HG02938 (cell line): Measurements from ENCODE around the gene GAS6.
"Not testable (repeated sequence)": the region's sequence is repeated elsewhere in the genome, so short reads cannot be mapped to it uniquely, and the experiment has no call there.

Source experiments
- ATAC-seq: cut with Tn5 transposase; IDR thresholded peaks from one replicate; pipeline ENCODE4 v1.9.1; 2021; ENCODE audit warnings: mild to moderate bottlenecking, moderate library complexity; ENCODE audit not compliant: unreplicated experiment

Gene GAS6

DNA sequence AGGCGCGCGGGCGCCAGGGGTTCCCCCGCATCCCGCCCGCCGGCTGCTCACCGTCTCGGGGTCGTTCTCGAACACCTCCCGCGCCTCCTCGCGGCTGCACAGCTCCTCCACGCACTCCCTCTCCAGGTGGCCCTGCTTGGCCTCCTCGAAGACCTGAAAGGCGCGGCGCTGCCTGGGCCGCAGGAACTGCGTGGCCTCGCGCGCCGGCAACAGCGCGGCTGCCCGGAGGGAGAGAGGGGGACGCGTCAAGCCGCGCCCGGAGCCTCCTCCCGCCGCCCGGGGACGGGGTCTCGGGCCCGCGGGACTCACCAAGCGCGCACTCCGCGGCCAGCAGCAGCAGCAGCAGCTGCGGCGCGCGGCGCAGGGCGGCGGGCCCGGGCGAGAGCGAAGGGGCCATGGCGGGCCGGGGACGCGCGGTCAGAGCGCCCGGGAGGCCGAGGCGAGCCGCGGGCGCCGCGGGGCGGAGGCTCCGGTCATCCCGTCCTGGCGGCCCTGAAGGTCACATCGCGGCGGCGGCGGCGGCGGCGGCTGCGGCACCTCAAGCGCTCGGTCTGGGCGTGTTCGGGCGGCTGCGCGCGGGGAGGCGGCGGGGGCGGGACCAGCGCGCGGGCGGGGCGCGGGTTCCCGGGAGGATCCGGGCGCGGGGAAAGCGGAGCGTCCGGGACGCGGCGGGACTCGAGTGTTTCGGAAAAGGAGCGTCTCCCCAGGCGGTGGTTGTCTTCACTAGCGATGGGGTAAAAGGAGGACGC, at the start of gene GAS6:
TSS of gene GAS6 (minus strand) at position 553 of the 749 bp plus-strand sequence. CDS start at position 397, 156 bp downstream.
- no peak for ATAC-seq

GRCh38 chr13:113913408-113913807, 49.5 kb upstream of the GAS6 start:
- ATAC-seq, result not testable (repeated sequence)

DNA sequence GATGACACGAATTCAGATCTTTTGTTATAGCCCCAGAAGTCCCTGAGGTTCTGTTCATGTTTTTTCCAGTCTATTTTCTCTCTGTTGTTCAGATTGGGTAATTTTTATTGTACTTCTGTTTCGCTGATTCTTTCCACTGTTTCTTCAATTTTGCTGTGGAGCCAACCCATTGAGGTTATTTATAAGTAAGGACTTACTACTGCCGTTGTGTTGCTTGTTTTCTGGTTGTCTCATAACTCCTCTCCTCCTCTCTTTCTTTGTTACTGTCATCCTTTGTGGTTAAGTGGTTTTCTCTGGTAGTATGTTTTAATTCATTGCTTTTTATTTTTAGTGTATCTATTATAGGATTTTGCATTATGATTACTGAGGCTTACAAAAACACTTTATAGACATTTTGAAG, 48.7 kb upstream of the GAS6 start:
- ATAC-seq, result no peak

- no peak for ATAC-seq
These were observed 44.0 kb upstream of the GAS6 start for GRCh38 chr13:113907635-113908617.

DNA sequence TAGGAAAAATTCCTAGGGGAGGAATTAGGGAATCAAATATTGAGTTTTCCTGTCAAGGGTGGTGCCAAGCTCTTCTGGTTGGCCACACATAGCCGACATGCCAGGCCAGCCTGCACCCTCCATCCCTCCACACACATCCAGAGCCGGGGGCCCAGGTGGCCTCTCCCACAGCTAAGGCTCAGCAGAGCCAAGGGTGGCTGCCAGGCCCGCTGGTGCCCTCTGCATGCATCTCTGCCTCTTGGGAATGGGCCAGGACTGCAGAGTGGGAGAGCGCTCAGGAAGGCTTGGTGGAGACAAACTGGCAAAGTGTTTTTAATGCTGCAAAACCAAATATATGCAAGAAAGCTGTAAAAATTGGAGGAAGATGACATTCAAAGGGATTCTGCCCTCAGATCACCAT, 42.7 kb upstream of the GAS6 start:
- no peak for ATAC-seq

GRCh38 chr13:113905942-113906341, 42.1 kb upstream of the GAS6 start:
- no peak for ATAC-seq

DNA sequence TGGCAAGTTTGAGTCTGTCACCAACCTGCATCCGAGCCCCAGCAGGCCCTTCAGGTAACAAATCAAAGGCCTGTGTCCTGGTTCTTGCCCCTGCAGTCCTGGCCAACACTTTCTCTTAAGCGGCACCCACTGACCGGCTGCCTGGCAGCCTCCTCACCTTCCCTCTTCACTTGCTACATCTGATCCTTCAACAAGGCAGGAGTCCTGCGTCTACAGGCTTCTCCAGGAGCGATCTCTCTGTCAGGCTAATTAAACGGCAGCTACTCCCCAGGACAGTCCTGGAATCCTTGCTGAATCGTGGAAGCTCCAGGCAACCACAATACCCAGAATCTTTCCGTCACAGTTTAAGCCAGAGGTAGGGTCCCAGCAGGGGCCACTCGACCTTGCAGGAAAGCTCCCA, 41.1 kb upstream of the GAS6 start:
- ATAC-seq, result no peak

DNA sequence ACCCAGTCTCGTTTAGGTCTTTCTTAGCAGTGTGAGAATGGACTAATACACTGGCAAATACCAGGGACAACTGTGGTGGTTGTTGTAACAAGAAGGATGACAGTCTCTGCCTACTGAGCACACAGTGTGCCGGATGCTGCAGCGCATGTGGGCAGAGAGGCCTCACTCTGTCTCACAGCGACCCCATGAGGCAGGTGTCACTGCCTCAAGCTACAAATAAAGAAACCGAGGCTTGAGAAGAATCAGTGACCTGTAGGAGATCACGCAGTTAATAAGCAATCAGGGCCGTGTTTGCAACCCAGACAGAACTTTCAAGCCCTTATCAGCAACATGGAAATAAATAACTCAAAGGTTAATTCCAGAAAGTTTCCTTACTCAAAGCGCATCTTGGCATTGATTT, 40.5 kb upstream of the GAS6 start:
- ATAC-seq, result no peak

DNA sequence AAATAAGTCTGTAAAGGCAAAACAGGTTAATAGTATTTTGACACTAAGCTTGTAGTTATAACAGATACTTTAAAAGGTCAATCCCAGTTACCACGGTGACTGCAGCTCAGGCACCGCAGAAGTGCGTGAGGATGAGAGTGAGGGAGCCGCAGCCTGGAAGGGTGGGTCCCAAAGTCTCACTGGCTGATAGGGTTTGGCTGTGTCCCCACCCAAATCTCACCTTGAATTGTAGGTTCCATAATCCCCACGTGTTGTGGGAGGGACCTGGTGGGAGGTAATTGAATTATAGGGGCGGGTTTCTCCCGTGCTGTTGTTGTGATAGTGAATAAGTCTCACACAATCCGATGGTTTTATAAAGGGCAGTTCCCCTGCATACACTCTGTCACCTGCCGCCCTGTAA, 40.0 kb upstream of the GAS6 start:
- no peak for ATAC-seq

DNA sequence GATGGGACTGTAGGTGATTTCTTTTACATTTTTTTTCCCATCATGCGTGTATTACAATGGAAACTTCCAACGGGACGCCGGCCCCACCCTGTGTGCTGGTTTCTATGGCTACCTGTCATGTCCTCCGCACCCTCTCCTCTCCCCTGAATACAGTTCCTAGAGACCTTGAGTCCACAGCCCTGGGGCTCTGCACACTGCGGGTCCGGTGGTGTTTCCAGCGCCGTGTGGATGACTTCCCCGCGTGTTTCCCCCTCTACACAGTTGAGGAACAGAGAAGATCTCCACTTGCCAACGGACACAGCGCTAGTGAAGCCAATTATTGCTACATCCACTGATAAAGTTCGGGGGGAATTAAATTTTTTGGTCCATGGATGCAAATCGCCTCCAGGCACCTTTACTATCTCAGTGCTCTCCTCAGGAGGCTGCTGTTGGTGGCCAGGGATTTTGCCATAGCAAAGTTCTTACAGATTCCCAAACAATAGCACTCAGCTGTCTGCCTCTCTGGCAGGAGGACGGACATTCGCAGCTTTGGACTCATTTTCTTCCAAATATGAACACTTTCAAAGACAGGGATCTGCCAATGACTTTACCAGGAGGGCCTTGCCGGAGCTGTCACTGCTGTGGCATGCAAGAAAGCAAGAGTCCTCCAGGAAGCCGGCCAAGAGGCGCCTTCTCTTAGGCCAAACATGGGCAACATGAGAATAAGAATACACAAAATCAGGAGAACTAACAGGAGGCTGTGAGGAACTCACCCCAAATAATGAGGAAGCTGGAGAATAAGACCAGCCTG, 39.3 kb upstream of the GAS6 start:
- no peak for ATAC-seq

DNA sequence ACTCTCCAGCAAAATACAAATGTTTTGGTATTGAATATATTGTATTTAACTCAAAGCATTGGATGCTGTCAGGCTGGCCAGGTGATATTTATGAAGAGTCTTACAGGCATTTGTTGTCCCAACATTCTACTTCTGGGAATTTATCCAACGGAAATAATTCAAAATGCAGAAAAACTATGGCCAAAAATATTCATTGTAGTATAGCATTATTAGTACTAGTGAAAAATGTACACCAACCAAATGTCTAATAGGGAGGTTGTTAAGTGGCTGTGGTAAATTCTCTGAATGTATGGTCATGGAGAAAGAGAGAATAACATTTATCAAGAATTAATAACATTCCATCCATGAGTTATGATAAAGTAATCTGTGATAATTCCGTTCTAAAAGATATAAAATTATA, 38.6 kb upstream of the GAS6 start:
- no peak for ATAC-seq

DNA sequence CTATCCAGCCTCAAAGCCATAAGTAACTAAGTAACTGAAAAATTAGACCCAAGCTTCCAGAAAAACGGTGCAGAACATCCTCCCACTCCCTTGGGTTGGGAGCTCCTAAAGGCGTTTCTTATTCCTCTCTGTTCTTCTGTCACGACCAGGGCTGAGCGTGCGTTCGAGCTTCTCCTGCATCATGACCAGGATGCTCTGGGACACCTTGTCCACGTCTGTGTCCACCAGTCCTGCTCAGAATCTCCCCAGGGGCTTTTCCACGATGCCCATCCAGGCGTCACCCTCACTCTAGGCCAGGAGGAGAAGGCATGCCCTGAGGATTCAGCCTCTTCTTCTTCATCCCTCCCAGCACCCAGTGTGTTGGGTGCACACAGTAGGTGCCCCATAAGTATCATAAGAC, 37.8 kb upstream of the GAS6 start:
- no peak for ATAC-seq

DNA sequence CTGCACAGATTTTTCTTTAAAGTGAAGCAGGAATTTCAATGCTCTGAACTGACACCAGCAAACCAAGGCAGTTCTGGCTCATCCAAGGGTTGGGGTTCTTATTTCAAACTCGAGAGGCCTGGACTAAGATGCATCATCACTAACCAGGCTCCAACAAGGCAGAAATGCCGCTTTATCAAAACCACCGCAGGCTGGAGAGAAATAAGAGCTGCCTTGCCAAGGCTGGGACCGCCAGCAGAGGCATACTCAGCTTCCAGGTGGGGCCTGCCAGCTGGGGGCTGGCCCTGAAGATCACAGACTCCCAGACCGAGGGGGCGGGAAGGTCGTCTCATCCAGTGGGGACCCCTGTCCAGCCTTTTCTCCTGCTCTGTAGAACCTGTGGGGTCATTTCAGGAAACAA, 37.4 kb upstream of the GAS6 start:
- no peak for ATAC-seq

- no peak for ATAC-seq
These were observed 36.8 kb upstream of the GAS6 start for GRCh38 chr13:113900646-113901045.

- ATAC-seq, result no peak
These were observed 34.5 kb upstream of the GAS6 start for GRCh38 chr13:113898391-113898790.

- no peak for ATAC-seq
These were observed 34.1 kb upstream of the GAS6 start for GRCh38 chr13:113897966-113898365.

DNA sequence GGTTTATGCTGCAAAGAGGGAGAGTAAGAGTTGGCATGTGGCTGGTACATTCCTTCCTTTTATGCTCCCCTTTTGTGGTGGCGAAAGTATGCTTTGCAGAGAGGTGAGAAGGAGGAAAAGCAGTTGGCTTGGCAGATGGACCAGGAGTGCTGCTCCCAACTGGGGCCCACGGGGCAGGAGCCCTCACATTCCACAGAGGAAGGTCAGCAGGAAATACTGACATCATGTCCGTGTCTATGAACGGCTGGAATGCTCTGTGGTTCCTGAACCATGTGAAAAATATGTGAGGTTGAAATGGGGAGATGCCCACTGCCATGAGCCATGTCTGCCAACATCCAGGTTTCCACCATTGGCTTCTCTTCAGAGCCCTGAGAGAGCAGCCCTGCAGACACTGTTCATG, 33.3 kb upstream of the GAS6 start:
- ATAC-seq, result no peak

DNA sequence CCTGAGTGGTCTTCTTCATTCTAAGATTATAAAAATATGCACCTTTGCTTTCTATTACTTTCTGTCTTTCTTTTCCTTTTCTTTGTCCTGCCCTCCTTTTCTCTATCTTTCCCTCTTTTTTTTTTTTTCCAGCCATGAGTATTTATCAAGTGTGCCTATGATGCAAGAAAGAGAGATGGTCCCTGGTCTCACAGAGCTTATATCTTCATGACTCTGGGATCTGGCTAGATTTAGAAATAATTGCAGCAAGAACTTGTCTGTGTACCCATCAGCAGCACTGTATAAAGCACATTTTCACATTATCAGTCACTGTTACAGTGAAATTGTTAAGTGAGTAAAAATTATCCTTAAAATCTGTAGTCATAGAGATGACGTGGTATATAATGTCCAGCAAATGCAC, 31.6 kb upstream of the GAS6 start:
- no peak for ATAC-seq

GRCh38 chr13:113890774-113891480, 27.1 kb upstream of the GAS6 start:
- no peak for ATAC-seq

DNA sequence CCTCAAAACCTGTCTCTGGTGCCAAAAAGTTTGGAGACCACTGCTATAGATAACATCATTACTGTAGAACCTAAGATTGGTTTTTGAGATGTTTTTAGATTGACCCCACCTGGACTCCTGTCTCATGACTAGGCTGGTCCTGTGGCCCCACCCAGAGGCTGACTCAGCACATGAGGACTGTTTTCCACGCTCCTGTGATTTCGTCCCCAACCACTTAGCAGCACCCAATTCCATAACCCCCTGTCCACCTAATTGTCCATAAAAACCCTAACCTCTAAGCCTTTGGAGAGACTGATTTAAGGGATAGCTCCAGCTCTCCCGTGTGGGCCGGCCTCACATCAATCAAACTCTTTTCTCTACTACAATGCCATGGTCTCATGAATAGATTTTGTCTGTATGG, 25.6 kb upstream of the GAS6 start:
- no peak for ATAC-seq
